Motor neuron (in vitro differentiated cells): ENCODE results near the gene CDH4. TPM values are rescaled to one million over a fixed set of nuclear protein-coding genes. Genes with fewer than 3 reads are reported as not detected.

Source experiments
- ATAC-seq, 8 experiments: fragments of 200-7000 bp; cut with Tn5 transposase; replicated peaks in 6 of 8; 2 replicates each; pipeline ENCODE4 v1.8.0; 2021; ENCODE audit warnings: mild to moderate bottlenecking in 8 of 8, moderate library complexity in 8 of 8
- H3K27ac ChIP-seq, 2 donors: fragments of 250-450 bp; sonication (Bioruptor Pico); 2 replicates each; pipeline ENCODE4 v1.9.0; 2021; ENCODE audit warnings: antibody characterized with exemption in 2 of 2, mild to moderate bottlenecking in 2 of 2, moderate library complexity in 1 of 2
- H3K4me1 ChIP-seq, 2 donors: fragments of 250-450 bp; sonication (Bioruptor Pico); replicated peaks in 1 of 2; 2 replicates each; pipeline ENCODE4 v1.6.1; 2021; ENCODE audit warnings: antibody characterized with exemption in 2 of 2, mild to moderate bottlenecking in 2 of 2, moderate library complexity in 1 of 2
- H3K4me3 ChIP-seq, 5 donors: fragments of 250-450 bp; sonication (Bioruptor Pico); 2 replicates each; pipeline ENCODE4 v1.9.0; 2021; ENCODE audit warnings: antibody characterized with exemption in 5 of 5, mild to moderate bottlenecking in 5 of 5, moderate library complexity in 4 of 5
- WGBS, 10 experiments: fragments of 450-650 bp; shearing (Covaris generic); methylation state at CpG; one replicate each; pipeline ENCODE4 v1.0.0; 2022; 5-methylcytosine and 5-hydroxymethylcytosine counted together
- in situ Hi-C, 9 experiments: fragments of 400-800 bp; cut with MboI; loops; one replicate each; pipeline ENCODE4 v1.15.0; 2021; ENCODE audit warnings: low sequenced_read_pairs in 9 of 9, low pct_unique_long_range_greater_than_20kb in 2 of 9; ENCODE audit not compliant: unreplicated experiment in 9 of 9
- total RNA-seq, 8 experiments: library from RNA; unstranded; fragments of 300-600 nt; gene quantifications; 2 replicates each; pipeline versions ENCODE4 v1.2.3 to v1.2.4, GENCODE V29; 2022

The CDH4 gene
- total RNA-seq, 8 experiments from 2014 or later: 2.4 to 41.6 (median 12.9) TPM

DNA sequence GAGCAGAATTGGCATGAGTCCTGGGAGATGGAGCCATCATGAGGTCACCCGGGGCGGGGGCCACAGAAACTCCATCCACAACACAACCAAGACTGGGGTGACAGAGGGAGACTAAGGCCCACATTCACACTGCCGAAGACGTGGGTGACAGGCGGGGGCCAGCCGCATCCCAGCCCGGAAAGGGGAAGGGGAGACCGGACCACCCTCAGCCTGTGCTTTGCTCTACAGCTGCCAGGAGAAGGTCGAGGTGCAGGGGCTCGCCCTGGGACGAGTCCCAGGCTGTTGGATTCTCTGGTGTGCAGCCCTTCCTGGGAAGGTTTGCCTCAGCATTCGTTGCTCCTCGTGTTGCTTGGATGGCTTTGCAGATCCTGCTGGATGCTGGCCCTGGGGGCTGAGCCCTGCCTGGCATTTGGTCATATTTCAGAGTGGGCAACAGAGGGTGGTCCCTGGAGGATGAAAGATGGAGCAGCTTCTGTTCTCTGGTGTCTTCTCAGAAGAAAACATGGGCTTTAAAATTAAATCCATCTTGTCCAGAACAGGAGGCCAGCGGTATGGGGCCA lies 484.8 kb downstream of the CDH4 start:
- 20 to 89% (median 62%) methylated on average over 1 to 6 of the region's 14 CpGs; no CpG with 5 or more reads in 5 of the 10 experiments for WGBS, 10 experiments
- in situ Hi-C loops: no loop called here

GRCh38 chr20:61737346-61737745 lies 485.3 kb downstream of the CDH4 start:
- H3K4me3 ChIP-seq: no peak overlapping the region
- ATAC-seq: no peak
- peaks cover 23 to 28% of the 10 kb centered on the region in 2 donors for H3K4me1 ChIP-seq
- no peak overlapping the region for H3K27ac ChIP-seq
- 17 to 100% (median 70%) methylated on average over 1 to 2 of the region's 8 CpGs; no CpG with 5 or more reads in 7 of the 10 experiments for WGBS, 10 experiments
- in situ Hi-C loops: no loop called here

More for the DNA sequence above, 484.8 kb downstream of the CDH4 start:
- peaks cover 23% of the 10 kb centered on the region in 2 donors for H3K4me1 ChIP-seq
- no peak overlapping the region for H3K27ac ChIP-seq
- no peak overlapping the region for H3K4me3 ChIP-seq
- ATAC-seq: peak in 1 of 8 experiments; percentile 47

- H3K27ac ChIP-seq: no peak overlapping the region
- in situ Hi-C loops: no loop called here
- ATAC-seq: no peak
Measured at GRCh38 chr20:61737812-61738443, 485.9 kb downstream of the CDH4 start.

GRCh38 chr20:61738601-61739069 lies 486.6 kb downstream of the CDH4 start:
- Histone ChIP-seq H3K4me1 (peaks cover 17 to 26% of the 10 kb centered on the region in 2 donors), H3K4me3 (no peak overlapping the region), H3K27ac (no peak overlapping the region)
- in situ Hi-C loops: no loop called here
- ATAC-seq: no peak
- 20 to 93% (median 50%) methylated on average over 1 to 8 of the region's 23 CpGs; no CpG with 5 or more reads in 5 of the 10 experiments for WGBS, 10 experiments

More at GRCh38 chr20:61737812-61738443, 485.9 kb downstream of the CDH4 start:
- peaks cover 23 to 32% of the 10 kb centered on the region in 2 donors for H3K4me1 ChIP-seq
- WGBS, 10 experiments: 60 to 100% (median 83%) methylated on average over 1 to 8 of the region's 16 CpGs; no CpG with 5 or more reads in 5 of the 10 experiments
- H3K4me3 ChIP-seq: no peak overlapping the region

DNA sequence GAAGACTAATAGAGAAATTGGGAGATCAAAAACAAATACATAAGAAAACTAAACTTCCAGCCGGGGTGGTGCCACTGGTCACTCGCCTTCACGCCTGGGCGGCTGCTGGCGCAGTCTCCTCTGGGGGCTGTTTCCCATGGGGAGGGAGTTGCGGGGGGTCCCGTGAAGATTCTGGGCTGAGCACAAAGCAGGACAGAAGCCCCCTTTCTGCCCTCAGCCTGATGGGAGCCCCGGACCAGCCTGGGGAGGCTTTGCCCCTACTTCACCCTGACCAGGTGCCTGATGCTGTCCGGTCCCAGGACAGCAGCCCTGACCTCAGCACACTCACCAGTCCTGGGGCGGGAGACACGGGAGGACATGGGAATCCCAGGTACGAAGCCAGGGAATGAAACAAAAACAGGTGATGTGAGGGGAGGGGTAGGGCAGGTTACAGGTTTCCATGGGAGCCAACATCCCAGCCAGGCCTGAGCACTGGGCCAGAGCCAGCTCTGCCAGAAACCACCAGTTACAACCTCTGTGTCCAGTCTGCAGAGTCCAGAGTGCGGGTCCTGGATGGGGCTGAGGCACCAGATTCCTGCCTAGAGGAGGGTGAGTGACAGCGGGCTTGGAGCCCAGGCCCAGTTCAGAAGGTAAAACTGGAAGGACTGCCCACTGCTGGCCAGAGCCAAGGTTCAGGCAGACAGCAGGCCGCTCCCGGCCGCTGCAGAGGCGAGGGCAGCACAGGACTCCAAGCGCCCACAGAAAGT lies 487.2 kb downstream of the CDH4 start:
- no peak for ATAC-seq
- 74 to 100% (median 93%) methylated on average over 2 to 8 of the region's 19 CpGs; no CpG with 5 or more reads in 5 of the 10 experiments for WGBS, 10 experiments
- no peak overlapping the region for H3K4me3 ChIP-seq
- H3K27ac ChIP-seq: no peak overlapping the region
- in situ Hi-C loops: no loop called here
- peaks cover 11 to 20% of the 10 kb centered on the region in 2 donors for H3K4me1 ChIP-seq

DNA sequence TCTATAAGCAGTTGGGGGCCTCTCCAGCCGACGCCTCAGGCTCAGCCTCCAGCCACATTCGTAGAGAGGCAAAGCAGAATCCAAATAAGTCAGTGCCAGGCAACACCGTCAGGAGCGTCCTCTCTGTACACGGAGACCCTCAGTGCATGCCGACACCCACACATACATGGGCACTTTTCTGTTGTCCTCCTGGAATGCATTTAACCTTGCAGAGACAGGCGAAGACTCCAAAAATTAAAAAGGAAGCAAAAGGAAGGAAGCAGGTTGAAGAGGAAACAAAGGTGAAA lies 487.7 kb downstream of the CDH4 start:
- no peak overlapping the region for H3K27ac ChIP-seq
- WGBS, 10 experiments: 33 to 100% (median 93%) methylated on average over 1 to 6 of the region's 8 CpGs; no CpG with 5 or more reads in 3 of the 10 experiments
- no peak for ATAC-seq
- H3K4me1 ChIP-seq: peaks cover 6 to 14% of the 10 kb centered on the region in 2 donors
- in situ Hi-C loops: no loop called here
- H3K4me3 ChIP-seq: no peak overlapping the region

- peak in 6 of 8 experiments; percentile 49 to 83 (median 77) for ATAC-seq
- H3K4me1 ChIP-seq: peaks cover 0 to 11% of the 10 kb centered on the region in 2 donors
- WGBS, 10 experiments: 30 to 86% (median 70%) methylated on average over 1 to 16 of the region's 16 CpGs
- in situ Hi-C loops: no loop called here
- no peak overlapping the region for H3K4me3 ChIP-seq
- H3K27ac ChIP-seq: no peak overlapping the region
Measured at GRCh38 chr20:61742097-61742825, 490.2 kb downstream of the CDH4 start.

GRCh38 chr20:61743606-61744005 lies 491.5 kb downstream of the CDH4 start:
- Histone ChIP-seq H3K4me3 (no peak overlapping the region), H3K27ac (no peak overlapping the region), H3K4me1 (peaks cover 0 to 11% of the 10 kb centered on the region in 2 donors)
- in situ Hi-C loops: no loop called here
- WGBS, 10 experiments: 80 to 100% (median 98%) methylated on average over 1 to 5 of the region's 16 CpGs; no CpG with 5 or more reads in 6 of the 10 experiments
- no peak for ATAC-seq

DNA sequence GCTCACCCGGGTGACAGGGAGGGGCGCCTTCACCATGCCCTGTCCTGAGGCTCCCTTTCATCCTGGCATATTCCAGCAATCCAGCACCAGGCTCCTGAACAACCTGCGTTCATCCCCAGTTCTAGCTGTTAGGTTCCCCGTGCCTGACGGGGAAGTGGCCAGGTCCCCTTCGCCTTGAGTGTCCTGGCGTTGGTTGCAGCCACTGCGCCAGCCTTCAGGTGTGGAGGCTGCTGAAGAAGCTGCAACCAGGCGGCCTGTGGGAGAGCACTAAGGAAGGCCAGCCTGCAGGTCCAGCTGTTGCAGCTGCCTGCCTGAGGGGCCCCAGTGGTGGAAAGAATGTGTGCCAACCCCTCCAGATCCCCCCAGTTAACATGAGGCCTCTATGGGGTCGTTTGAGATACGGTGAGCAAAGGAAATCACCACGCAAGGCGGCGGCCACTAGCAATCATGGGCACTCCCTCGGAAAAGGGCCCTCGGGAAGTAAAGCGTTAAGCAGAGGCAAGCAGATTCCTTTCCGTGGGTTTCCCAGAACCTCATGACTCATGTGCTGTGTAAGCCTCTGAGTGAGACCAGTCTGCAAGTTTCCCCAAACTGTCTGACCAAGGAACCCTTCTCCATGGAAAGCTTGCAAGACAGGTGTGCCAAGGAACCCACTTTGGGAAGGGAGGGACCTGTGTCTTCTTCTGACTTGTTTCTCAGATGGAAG lies 492.8 kb downstream of the CDH4 start:
- in situ Hi-C loops: no loop called here
- 50 to 100% (median 79%) methylated on average over 1 to 9 of the region's 18 CpGs; no CpG with 5 or more reads in 4 of the 10 experiments for WGBS, 10 experiments
- Histone ChIP-seq H3K4me3 (no peak overlapping the region), H3K27ac (no peak overlapping the region), H3K4me1 (peaks cover 0 to 11% of the 10 kb centered on the region in 2 donors)
- ATAC-seq: peak in 2 of 8 experiments; percentile 37 to 47

DNA sequence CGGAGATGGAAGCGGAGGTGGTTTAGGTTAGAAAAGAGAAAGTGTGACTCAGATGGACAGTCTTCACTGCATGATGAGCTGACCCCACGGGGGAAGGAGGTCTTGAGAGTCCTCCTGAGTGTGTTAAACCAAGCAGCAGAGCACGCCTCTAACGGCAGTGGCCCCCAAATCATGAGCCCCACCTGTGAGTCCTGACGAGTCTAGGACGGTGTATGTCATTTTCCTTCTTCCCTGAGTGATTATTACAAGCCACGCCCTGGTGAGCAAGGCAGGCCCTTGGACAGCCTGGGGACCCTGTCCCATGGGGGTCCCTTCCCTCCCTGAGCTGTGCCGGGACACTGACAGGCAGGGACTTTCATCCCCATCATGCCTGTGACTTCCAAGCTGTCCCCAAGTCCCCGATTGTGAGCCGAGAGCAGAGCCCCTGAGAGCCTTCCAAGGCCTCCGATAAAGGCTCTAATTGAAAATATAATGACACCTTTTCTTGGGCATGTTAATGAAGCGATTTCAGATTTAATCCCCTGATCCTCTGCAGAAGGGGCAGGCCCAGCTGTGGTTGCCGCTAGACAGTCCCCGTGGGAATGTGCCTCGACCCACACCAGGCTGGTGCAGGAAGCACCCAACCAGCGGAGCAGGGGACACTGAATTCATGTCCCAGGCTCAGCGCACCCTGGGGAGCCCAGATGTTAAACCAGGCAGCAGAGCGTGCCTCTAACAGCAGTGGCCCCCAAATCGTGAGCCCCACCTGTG lies 493.5 kb downstream of the CDH4 start:
- H3K4me3 ChIP-seq: no peak overlapping the region
- in situ Hi-C loops: no loop called here
- H3K27ac ChIP-seq: no peak overlapping the region
- H3K4me1 ChIP-seq: peaks cover 0 to 11% of the 10 kb centered on the region in 2 donors
- no peak for ATAC-seq
- 60 to 100% (median 92%) methylated on average over 1 to 11 of the region's 20 CpGs; no CpG with 5 or more reads in 1 of the 10 experiments for WGBS, 10 experiments

- Histone ChIP-seq H3K4me3 (no peak overlapping the region), H3K27ac (no peak overlapping the region), H3K4me1 (peaks cover 0 to 11% of the 10 kb centered on the region in 2 donors)
- in situ Hi-C loops: no loop called here
- 80 to 100% (median 99%) methylated on average over 1 to 9 of the region's 11 CpGs; no CpG with 5 or more reads in 4 of the 10 experiments for WGBS, 10 experiments
- ATAC-seq: no peak
Measured at GRCh38 chr20:61746147-61746646, 494.1 kb downstream of the CDH4 start.
